Sigmoid colon (tissue), 7 donors: ENCODE results near the gene CHAC1. TPM values are rescaled to one million over a fixed set of nuclear protein-coding genes. Genes with fewer than 3 reads are reported as not detected.

Source experiments
- DNase-seq: peaks from one replicate; pipeline ENCODE4 v3.0.0-alpha.2; 2019
- H3K27ac ChIP-seq, 4 donors: fragments of 200-600 bp; sonication (generic); one replicate each; pipeline ENCODE4 v1.5.1; 2016 to 2019; ENCODE audit warnings: mild to moderate bottlenecking in 1 of 4
- H3K27me3 ChIP-seq, 3 donors: fragments of 200-600 bp; sonication (generic); one replicate each; pipeline ENCODE4 v1.5.1; 2019; ENCODE audit warnings: mild to moderate bottlenecking in 1 of 3
- H3K36me3 ChIP-seq, 4 donors: fragments of 200-600 bp; sonication (generic); one replicate each; pipeline ENCODE4 v1.5.1; 2016 to 2019
- H3K4me1 ChIP-seq, 4 donors: fragments of 200-600 bp; sonication (generic); one replicate each; pipeline ENCODE4 v1.5.1; 2017 to 2019
- H3K4me3 ChIP-seq, 4 donors: fragments of 200-600 bp; sonication (generic); one replicate each; pipeline ENCODE4 v1.5.1; 2017 to 2019; ENCODE audit warnings: mild to moderate bottlenecking in 2 of 4, moderate library complexity in 1 of 4
- H3K9me3 ChIP-seq, 4 donors: fragments of 200-600 bp in 3 of 4; sonication (generic) in 3 of 4; one replicate each; pipeline versions ENCODE4 v1.5.1 to v1.6.1; 2013 to 2019
- EP300 ChIP-seq, 4 donors: sonication (generic); formaldehyde crosslinking; IDR thresholded peaks; one replicate each; pipeline ENCODE4 v1.6.1; 2017; ENCODE audit warnings: antibody characterized with exemption in 4 of 4
- POLR2A ChIP-seq, 2 donors: fragments of 450-650 bp; IDR thresholded peaks; one replicate each; pipeline ENCODE4 v1.6.1; 2016; ENCODE audit warnings: antibody characterized with exemption in 2 of 2, mild to moderate bottlenecking in 2 of 2, moderate library complexity in 2 of 2
- POLR2AphosphoS5 ChIP-seq, 4 donors: sonication (generic); formaldehyde crosslinking; IDR thresholded peaks; one replicate each; pipeline ENCODE4 v1.6.1; 2017; ENCODE audit warnings: antibody characterized with exemption in 4 of 4
- WGBS, 2 donors: extraction: QIAGEN DNeasy Blood & Tissue Kit; methylation state at CpG; one replicate each; pipeline ENCODE4 v1.1.7; 2013; 5-methylcytosine and 5-hydroxymethylcytosine counted together
- intact Hi-C: fragments of 100-400 bp; cut with DNase I; formaldehyde crosslinking; loops from one replicate; pipeline ENCODE4 v1.15.1; 2023
- polyA plus RNA-seq, 3 donors: library from polyadenylated mRNA; stranded (reverse); fragments of 200-250 nt; gene quantifications; one replicate each; pipeline ENCODE4 v1.2.3, GENCODE V29; 2013
- total RNA-seq, 4 donors: library from RNA; depleted of rRNA; stranded (reverse); fragments of >200 nt; gene quantifications; one replicate each; pipeline ENCODE4 v1.1.0, GENCODE V29; 2016
- TF ChIP-seq, protein P1 (sequence below), 4 experiments: fragments of 450-650 bp in 3 of 4; fragments of 200-600 bp in 1 of 4; IDR thresholded peaks; one replicate each; pipeline ENCODE4 v1.5.1; 2016 to 2019; ENCODE audit warnings: antibody characterized with exemption in 4 of 4, mild to moderate bottlenecking in 3 of 4, moderate library complexity in 2 of 4
- donor health status: healthy with polysubstance abuse.
- donor health status: Bipolar disorder and iron deficiency.
- donor health status: healthy.

The CHAC1 gene
- total and polyA plus RNA-seq, 7 donors: 0.66 to 31.4 (median 3.0) TPM

DNA sequence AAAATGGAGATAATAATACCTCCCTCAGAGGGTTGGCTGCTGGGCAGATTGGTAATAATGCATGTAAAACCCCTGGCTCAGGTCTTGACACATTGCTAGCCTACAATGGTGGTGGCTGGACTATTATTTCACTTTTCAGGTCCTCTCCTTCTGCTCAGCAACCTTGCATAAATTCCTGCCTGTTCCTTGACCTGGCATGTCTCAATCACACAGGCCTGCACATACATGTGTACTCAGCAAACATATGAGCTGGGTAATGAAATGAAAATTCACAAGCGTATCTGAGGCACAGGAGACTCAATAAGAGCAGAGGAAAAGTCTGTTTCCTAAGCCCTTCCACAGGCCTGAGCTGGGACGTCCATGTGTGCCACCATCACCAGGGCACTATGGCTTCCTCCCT is 41.6 kb upstream of the CHAC1 start:
- WGBS, 2 donors: 87 to 91% methylated on average over 2 of the region's 2 CpGs
- H3K27me3 ChIP-seq: no peaks in the 10 kb centered on the region
- peaks cover 0 to 10% (median 8%) of the 10 kb centered on the region in 4 donors for H3K4me1 ChIP-seq
- intact Hi-C loops: no loop called here
- no peak for TF ChIP-seq EP300 (IDR thresholded peaks at IDR 0.05)
- H3K36me3 ChIP-seq: no peaks in the 10 kb centered on the region
- DNase-seq: no peak
- H3K4me3 ChIP-seq: no peak overlapping the region
- H3K27ac ChIP-seq: no peak overlapping the region
- no peaks in the 10 kb centered on the region for H3K9me3 ChIP-seq

DNA sequence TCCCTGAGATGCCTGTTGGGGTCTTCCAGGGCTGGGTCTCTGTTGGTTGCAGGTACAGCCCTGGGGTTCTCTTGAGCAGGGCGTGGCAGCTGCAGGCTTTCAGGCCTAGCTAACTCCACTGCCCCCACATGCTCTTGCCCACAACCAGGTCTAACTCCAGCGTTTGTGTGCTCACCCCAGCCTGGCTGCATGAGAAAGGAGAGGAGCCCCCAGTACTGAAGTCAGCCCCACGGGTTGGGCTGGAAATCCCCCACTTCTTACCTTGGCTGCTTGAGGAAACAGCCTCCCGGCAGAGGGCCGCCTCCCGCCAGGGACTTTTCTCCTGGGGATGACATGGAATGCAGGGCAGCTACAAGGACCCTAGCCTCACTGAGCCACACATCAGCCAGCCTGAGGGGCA is 40.8 kb upstream of the CHAC1 start:
- Histone ChIP-seq H3K4me3 (no peak overlapping the region), H3K27me3 (no peaks in the 10 kb centered on the region), H3K9me3 (no peaks in the 10 kb centered on the region), H3K27ac (no peak overlapping the region), H3K36me3 (no peaks in the 10 kb centered on the region), H3K4me1 (peaks cover 0 to 2% (median under 1%) of the 10 kb centered on the region in 4 donors)
- no peak for DNase-seq
- TF ChIP-seq, protein P1, sequence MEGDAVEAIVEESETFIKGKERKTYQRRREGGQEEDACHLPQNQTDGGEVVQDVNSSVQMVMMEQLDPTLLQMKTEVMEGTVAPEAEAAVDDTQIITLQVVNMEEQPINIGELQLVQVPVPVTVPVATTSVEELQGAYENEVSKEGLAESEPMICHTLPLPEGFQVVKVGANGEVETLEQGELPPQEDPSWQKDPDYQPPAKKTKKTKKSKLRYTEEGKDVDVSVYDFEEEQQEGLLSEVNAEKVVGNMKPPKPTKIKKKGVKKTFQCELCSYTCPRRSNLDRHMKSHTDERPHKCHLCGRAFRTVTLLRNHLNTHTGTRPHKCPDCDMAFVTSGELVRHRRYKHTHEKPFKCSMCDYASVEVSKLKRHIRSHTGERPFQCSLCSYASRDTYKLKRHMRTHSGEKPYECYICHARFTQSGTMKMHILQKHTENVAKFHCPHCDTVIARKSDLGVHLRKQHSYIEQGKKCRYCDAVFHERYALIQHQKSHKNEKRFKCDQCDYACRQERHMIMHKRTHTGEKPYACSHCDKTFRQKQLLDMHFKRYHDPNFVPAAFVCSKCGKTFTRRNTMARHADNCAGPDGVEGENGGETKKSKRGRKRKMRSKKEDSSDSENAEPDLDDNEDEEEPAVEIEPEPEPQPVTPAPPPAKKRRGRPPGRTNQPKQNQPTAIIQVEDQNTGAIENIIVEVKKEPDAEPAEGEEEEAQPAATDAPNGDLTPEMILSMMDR (IDR thresholded peaks at IDR 0.05): no peak
- no peak for TF ChIP-seq EP300 (IDR thresholded peaks at IDR 0.05)
- no peak for TF ChIP-seq POLR2A (IDR thresholded peaks at IDR 0.05)
- no peak for TF ChIP-seq POLR2AphosphoS5 (IDR thresholded peaks at IDR 0.05)
- WGBS, 2 donors: 69 to 74% methylated on average over 6 of the region's 6 CpGs
- intact Hi-C loops: no loop called here

DNA sequence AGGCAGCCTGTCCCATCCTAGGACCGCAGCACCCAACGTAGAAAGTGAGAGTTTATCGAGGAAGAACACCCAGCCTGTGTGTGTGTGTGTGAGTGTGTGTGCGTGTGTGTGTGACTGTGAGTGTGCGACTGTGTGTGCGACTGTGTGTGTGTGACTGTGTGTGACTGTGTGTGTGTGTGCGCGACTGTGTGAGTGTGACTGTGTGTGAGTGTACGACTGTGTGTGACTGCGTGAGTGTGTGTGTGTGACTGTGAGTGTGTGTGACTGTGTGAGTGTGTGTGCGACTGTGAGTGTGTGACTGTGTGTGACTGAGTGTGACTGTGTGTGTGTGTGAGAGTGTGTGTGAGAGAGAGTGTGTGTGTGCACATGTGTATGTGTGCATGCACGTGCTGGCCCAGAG is 39.3 kb upstream of the CHAC1 start:
- no peaks in the 10 kb centered on the region for H3K9me3 ChIP-seq
- intact Hi-C loops: no loop called here
- H3K27ac ChIP-seq: no peak overlapping the region
- TF ChIP-seq POLR2AphosphoS5 (IDR thresholded peaks at IDR 0.05) (no peak), EP300 (IDR thresholded peaks at IDR 0.05) (no peak), POLR2A (IDR thresholded peaks at IDR 0.05) (no peak)
- TF ChIP-seq, protein P1 (IDR thresholded peaks at IDR 0.05): no peak
- no peaks in the 10 kb centered on the region for H3K4me1 ChIP-seq
- no peaks in the 10 kb centered on the region for H3K27me3 ChIP-seq
- H3K4me3 ChIP-seq: no peak overlapping the region
- WGBS, 2 donors: 95 to 97% methylated on average over 12 of the region's 12 CpGs
- no peaks in the 10 kb centered on the region for H3K36me3 ChIP-seq
- DNase-seq: no peak

DNA sequence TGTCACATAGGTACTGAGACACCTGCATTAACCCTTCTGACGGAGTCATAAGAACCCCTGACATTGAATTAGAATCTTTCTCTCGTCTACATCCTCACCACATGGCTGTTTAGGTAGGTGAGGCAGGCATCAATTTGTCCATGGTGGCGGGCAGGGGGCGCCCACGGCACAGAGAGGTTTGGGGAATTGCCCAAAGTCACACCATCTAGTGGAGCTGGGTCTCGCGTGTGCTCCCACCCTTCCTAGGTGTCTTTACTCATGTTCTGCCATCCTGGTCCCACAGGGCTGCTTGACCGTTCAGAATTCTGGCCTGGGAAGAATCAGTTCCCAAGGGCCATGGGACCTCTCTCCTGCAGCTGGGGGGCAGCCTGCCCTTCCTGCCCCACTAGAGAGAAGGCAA is 38.8 kb upstream of the CHAC1 start:
- intact Hi-C loops: no loop called here
- Histone ChIP-seq H3K4me1 (no peaks in the 10 kb centered on the region), H3K36me3 (no peaks in the 10 kb centered on the region), H3K27ac (no peak overlapping the region), H3K27me3 (no peaks in the 10 kb centered on the region), H3K4me3 (no peak overlapping the region), H3K9me3 (no peaks in the 10 kb centered on the region)
- DNase-seq: no peak
- 84 to 89% methylated on average over 8 of the region's 8 CpGs for WGBS, 2 donors
- TF ChIP-seq EP300 (IDR thresholded peaks at IDR 0.05) (no peak), POLR2A (IDR thresholded peaks at IDR 0.05) (no peak), POLR2AphosphoS5 (IDR thresholded peaks at IDR 0.05) (no peak)
- TF ChIP-seq, protein P1 (IDR thresholded peaks at IDR 0.05): no peak

DNA sequence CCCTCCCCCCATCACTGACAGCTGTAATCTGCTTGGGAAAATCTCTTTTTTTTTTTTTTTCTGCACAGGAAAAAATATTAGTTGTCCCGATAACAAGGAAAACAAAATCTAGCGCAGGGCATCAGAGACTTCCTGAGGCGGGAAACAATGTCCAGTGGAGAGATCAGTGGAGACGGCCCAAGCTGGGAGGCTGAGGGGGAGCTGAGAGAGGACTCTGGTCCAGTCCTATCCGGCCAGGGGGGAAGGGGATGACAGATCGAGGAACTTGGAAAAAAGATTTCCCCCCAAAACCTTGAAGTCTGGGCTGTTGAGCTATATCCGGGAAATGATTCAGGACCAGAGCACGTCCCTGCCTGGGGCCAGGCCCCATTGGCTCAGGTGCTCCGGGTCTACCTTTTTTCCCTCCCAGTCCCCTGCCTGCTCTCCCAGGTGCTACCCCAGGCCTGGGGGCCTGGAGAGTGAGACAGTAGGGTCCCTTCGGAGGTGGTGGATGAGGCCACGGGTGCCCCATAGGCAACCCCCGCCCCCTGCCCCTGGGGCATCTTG is 38.1 kb upstream of the CHAC1 start:
- TF ChIP-seq EP300 (IDR thresholded peaks at IDR 0.05) (no peak), POLR2A (IDR thresholded peaks at IDR 0.05) (no peak), POLR2AphosphoS5 (IDR thresholded peaks at IDR 0.05) (no peak)
- TF ChIP-seq, protein P1 (IDR thresholded peaks at IDR 0.05): no peak
- Histone ChIP-seq H3K9me3 (no peaks in the 10 kb centered on the region), H3K4me3 (no peak overlapping the region), H3K27ac (no peak overlapping the region), H3K4me1 (no peaks in the 10 kb centered on the region), H3K36me3 (no peaks in the 10 kb centered on the region), H3K27me3 (no peaks in the 10 kb centered on the region)
- DNase-seq: no peak
- 89 to 93% methylated on average over 12 of the region's 12 CpGs for WGBS, 2 donors
- intact Hi-C loops: no loop called here
